Measurements from ENCODE around the gene STAMBP.

GRCh38 chr2:73895473-73895872 lies 66.7 kb downstream of the STAMBP start:
- TF ChIP-seq, protein P1, sequence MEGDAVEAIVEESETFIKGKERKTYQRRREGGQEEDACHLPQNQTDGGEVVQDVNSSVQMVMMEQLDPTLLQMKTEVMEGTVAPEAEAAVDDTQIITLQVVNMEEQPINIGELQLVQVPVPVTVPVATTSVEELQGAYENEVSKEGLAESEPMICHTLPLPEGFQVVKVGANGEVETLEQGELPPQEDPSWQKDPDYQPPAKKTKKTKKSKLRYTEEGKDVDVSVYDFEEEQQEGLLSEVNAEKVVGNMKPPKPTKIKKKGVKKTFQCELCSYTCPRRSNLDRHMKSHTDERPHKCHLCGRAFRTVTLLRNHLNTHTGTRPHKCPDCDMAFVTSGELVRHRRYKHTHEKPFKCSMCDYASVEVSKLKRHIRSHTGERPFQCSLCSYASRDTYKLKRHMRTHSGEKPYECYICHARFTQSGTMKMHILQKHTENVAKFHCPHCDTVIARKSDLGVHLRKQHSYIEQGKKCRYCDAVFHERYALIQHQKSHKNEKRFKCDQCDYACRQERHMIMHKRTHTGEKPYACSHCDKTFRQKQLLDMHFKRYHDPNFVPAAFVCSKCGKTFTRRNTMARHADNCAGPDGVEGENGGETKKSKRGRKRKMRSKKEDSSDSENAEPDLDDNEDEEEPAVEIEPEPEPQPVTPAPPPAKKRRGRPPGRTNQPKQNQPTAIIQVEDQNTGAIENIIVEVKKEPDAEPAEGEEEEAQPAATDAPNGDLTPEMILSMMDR (optimal IDR thresholded peaks at IDR 0.05 in 1 of 3, IDR thresholded peaks at IDR 0.05 in 1 of 3, conservative IDR thresholded peaks at IDR 0.05 in 1 of 3; ENCODE audit: extremely low read depth in 1 of 3, insufficient read depth in 2 of 3, low read length in 3 of 3) = no peak
- no peak for TF ChIP-seq EZH2 (IDR thresholded peaks at IDR 0.05; ENCODE audit: low read length)
